ENCODE results near the gene EPHA2.

EPHA2 gene

GRCh38 chr1:16122916-16123315, 33.0 kb downstream of the EPHA2 start:
- no peak for TF ChIP-seq CTCF (conservative IDR thresholded peaks at IDR 0.05)
- H3K27ac ChIP-seq: peak overlapping the region; percentile 64; the same call in 1 of the 2 replicates

GRCh38 chr1:16122350-16122881, 33.5 kb downstream of the EPHA2 start:
- no peak for TF ChIP-seq CTCF (conservative IDR thresholded peaks at IDR 0.05)
- peak overlapping the region; percentile 64 for H3K27ac ChIP-seq

GRCh38 chr1:16120940-16121410, 34.9 kb downstream of the EPHA2 start:
- TF ChIP-seq CTCF (conservative IDR thresholded peaks at IDR 0.05): no peak
- peak overlapping the region; percentile 64 for H3K27ac ChIP-seq

DNA sequence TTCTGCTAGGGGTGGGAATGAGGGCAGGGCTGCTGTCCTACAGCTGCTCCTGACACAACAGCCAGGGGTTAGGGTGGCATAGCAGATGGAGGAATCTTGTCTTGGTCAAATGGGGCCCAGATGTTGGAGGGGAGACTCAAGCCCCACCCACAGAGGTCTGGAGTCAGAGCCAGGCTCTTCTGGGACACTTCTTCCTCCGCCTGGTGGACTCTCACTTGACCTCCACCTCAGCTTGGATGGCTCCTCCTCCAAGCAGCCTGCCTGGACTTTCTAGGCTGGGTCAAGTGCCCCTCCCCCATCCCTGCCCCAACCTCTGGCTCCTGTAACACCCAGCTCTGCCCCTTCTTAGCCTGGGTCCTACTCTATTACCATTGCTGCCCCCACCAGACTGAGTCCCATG, 35.5 kb downstream of the EPHA2 start:
- H3K27ac ChIP-seq: peak overlapping the region; percentile 64; the same call in 1 of the 2 replicates
- no peak for TF ChIP-seq CTCF (conservative IDR thresholded peaks at IDR 0.05)

DNA sequence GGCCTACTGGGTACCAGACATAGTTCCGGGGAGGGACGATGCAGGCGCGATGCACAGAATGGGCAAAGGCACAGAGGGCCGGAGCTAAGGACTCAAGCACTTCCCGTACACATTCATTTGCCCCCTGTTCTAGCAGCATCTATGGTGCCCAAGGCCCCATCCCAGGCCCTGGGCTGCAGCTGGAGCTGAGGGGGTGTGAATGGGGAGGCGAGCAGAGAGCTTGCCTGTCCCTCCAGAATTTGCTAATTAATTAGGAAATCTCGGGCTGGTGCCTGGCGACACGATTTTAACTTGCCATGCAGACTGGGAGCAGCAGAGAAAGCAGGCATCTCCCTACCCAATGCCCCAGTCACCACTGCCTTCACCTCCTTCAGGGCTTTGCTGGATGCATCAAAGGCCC, 35.9 kb downstream of the EPHA2 start:
- TF ChIP-seq CTCF (conservative IDR thresholded peaks at IDR 0.05): no peak
- H3K27ac ChIP-seq: peak overlapping the region; percentile 64; the same call in 1 of the 2 replicates

DNA sequence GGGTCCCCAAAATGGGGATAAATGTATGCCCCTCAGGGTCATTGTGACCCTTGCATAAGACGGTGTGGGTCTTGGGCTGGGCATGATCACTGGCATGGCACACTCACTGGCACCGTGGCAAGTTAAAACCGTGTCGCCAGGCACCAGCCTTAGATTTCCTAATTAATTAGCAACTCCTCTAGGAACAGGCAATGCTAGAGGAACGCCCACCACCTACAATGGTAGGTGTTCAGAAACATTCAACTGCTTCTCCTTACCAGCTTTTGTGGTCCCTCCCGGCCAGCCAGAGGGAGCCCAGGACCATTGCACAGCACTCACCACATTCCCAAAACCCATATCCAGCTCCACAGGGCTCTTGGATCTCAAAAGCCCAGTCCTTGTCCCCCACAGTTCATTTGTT, 36.4 kb downstream of the EPHA2 start:
- TF ChIP-seq CTCF (conservative IDR thresholded peaks at IDR 0.05): no peak
- H3K27ac ChIP-seq: peak overlapping the region; percentile 64; the same call in 1 of the 2 replicates

DNA sequence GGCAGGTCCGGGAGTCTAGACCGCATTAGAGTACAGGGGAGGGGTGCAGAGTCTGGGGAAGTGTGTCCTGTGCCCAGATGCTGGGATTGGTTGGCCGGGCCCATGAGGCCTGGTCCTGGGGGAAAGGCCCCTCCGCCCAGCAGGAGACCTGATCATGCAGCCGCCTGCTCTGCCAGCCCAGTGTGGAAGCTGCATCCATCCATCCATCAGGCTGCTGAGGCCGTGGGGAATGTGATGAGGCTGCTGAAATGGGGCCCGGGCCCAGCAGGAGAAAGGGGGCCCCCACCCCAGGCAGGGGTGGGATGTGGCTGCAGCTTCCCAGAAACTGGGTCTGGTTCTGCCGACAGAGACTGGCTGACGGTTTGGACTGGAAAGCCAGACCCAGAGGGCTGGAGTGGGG, 37.2 kb downstream of the EPHA2 start:
- no peak for TF ChIP-seq CTCF (conservative IDR thresholded peaks at IDR 0.05)
- H3K27ac ChIP-seq: no peak overlapping the region

Data from VCaP (cell line).